Activated CD4-positive, alpha-beta T cell treated with anti-CD3 and anti-CD28 coated beads, Interleukin-2, amount 50 U/mL, for 24 hours (primary cell): ENCODE data around the gene SLC26A9.
A peak's percentile ranks its signal among the peaks of the same experiment; 100 is the strongest.

Experiments used
- DNase-seq, 2 donors: peaks; one replicate each; pipeline ENCODE4 v3.0.0-alpha.2; 2020; ENCODE audit warnings: low read depth in 1 of 2, low spot score in 1 of 2

The SLC26A9 gene, protein sequence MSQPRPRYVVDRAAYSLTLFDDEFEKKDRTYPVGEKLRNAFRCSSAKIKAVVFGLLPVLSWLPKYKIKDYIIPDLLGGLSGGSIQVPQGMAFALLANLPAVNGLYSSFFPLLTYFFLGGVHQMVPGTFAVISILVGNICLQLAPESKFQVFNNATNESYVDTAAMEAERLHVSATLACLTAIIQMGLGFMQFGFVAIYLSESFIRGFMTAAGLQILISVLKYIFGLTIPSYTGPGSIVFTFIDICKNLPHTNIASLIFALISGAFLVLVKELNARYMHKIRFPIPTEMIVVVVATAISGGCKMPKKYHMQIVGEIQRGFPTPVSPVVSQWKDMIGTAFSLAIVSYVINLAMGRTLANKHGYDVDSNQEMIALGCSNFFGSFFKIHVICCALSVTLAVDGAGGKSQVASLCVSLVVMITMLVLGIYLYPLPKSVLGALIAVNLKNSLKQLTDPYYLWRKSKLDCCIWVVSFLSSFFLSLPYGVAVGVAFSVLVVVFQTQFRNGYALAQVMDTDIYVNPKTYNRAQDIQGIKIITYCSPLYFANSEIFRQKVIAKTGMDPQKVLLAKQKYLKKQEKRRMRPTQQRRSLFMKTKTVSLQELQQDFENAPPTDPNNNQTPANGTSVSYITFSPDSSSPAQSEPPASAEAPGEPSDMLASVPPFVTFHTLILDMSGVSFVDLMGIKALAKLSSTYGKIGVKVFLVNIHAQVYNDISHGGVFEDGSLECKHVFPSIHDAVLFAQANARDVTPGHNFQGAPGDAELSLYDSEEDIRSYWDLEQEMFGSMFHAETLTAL

DNA sequence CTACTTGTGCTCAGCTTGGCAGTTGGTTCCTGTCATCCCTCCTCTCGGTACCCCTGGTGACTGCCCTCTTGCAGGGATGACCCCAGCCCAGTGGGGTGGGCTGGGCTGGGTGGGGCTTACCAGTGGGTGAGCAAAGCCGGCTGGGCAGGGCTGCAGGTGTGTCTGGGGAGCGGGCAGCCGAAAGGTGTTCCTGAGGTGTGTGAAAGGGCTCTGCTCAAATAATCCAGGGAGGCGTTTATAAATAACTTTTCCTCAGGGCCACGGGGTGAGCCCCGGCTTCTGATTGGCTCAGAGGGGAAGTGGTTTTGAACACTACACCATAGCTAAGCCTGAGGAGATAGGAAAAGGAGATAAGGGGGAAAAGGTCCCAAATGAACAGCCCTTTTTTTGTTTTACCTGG lies at the start of gene SLC26A9:
Gene SLC26A9, minus strand, starts transcription at position 212 of the 400 bp plus-strand sequence. CDS start 7,636 bp downstream, outside the sequence.
- DNase-seq: no peak

DNA sequence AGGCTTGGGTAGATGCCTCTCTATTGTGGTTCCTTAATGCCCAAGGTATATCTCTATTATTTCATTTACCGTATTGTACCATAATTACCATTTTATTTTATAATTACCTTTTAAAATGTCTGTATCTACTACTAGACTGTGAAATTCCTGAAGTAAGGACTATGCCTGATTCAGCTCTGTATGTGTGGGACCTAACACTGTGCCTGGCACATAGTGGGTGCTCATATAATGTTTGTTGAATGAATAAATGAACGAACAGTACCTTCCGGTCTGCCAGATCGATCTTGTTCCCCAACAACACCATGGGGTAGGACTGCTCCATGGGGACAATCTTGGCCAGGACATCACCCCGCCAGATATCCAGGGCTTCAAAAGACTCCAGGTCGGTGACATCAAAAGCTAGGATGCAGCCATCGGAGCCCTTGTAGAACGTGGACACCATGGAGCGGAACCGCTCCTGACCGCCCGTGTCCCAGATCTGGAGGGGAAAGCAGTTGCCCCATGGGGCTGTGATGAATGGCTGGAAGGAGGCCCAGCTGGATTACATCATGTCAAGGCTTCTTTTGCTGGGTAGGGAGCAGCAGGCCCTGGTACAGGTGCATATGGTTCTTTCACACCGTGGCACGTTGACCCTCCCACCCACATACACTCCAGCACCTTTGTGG lies 49.1 kb upstream of the SLC26A9 start:
- no peak for DNase-seq

DNA sequence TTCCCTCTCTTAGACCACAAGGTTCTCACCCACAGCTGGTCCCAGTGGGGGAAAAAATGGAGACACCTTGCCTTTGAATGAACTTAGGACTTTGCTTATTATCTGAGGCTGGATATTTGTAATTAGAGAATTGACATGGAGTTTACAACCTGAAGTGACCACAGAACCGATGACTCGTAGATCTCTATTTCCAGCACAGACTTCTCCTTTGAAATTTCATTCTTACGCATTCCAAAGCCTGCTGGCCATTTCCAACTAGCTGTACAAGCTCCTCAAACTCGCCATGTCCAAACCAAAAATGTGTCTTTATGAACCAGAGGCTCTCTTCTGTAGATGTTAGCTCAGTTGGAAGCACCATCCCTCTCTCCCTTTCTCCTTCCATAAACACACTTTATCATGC lies 48.0 kb upstream of the SLC26A9 start:
- no peak for DNase-seq

DNA sequence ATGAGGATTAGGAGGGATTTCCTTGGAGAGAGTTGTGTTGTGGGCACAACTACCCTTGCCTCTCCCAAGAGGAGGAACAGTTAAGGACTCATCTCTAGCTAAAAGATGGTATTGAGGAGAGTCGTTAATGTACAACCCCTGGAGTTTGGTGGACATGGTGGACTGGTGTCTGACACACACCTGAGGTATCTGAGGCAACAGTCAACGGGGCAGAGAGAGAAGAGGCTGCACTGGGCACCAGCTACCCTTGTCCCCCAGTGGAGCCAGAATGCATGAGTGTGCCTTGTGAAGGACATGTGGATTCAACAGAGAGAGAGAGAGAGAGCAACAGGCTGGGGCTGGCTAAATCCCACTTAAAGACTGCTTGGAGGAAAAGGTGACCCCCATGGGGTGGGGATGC lies 47.0 kb upstream of the SLC26A9 start:
- DNase-seq: no peak

DNA sequence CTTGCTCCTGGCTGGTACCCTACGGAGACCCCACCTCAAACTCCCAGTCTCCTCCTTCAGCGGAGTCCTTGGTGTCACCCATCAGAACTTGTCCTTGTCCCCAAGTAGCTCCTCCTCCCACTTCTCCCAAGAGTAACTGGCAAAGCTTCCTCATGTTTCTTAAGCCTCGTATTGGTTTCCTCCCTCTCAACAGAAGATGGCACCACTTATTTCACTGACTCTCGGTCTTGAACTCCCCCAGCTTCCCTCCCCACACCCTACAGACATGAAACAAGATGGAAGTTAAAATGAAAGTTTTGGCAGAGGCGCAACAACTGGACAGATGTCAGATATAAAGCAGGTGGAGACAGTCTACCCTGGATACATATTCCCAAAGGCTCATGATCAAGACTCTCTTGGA lies 46.5 kb upstream of the SLC26A9 start:
- DNase-seq: no peak

DNA sequence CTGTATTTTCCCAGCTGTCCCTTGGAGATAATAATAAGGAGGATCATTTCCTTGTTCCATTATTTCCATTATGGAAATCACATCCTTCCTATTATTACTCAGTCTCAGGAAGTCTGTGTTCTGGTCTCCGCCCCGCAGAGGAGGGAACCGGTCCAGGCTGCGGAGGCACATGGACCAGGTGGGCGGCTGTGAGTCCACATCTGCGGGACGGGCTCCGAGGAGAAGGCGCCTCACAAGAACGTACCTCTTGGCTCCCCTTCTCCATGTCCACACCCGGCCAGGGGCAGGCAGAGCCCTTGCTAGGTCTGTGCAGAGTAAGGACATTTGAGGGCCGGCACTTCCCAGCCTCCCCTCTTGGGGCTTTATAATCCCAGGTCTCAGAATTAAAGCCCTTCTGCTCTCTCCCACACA lies 45.3 kb upstream of the SLC26A9 start:
- no peak for DNase-seq

DNA sequence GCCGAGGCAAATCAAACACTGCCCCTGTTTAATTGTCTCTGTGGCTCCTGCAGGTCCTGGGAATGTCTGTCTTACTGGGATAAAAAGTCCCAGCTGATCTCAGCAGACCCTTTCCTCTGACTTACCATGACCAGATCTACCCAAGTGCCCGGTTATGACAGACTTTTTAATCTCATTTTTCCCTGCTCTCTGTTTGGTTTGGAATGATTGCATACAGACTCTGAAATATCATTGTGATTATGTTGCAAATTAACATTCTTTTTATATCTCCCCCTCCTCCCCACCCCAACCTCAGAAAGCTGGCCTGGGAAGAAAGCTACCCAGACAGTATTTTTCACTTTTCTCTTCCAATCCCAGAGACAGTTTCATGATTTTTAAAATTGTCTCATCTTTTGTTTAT lies 43.6 kb upstream of the SLC26A9 start:
- no peak for DNase-seq

DNA sequence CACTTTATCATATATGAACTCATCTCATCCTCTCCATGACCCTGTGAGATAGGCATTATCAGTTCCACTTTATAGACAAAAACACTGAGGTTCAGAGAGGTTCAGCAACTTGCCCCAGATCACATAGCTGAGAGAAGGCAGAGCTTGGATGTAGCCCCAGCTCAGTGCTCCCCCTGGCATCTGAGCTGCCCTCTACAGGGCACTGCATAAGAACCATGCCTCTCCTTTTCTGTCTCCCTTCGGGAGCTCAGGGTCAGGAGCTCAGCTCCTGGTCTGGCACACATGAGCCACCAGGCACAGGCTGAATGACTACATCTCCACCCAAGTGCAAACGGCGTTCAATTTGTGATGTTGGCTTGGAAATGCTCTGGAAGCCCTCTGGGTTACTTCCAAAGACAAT lies 43.0 kb upstream of the SLC26A9 start:
- no peak for DNase-seq

DNA sequence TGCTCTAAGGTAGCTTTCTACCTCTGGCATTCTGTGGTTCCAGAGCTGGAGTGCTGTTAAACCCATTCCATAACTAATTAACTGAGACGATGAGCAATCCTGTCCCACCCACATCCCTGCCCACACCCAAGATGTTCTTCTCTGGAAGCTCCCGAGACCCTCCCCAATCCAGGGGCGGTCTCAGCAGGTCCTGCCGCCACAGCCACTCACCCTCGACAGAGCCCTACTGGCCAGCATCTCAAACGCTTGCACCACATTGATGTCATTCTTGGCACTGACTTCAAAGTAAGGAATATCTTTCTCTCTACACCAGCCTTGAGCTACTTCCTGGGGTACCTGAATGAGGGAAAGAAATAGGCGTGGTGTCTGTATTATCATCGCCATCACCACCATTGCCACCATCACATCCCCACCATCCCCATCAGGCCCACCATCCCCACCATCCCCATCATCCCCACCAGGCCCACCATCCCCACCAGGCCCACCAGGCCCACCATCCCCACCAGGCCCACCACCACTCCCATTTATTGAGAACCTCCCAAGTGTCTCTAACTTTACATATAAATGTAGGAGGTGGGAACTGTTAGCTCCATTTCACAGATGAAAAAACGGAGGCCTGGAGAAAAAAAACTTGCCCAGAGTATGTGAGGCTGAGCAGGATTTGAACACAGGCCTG lies 42.2 kb upstream of the SLC26A9 start:
- no peak for DNase-seq

DNA sequence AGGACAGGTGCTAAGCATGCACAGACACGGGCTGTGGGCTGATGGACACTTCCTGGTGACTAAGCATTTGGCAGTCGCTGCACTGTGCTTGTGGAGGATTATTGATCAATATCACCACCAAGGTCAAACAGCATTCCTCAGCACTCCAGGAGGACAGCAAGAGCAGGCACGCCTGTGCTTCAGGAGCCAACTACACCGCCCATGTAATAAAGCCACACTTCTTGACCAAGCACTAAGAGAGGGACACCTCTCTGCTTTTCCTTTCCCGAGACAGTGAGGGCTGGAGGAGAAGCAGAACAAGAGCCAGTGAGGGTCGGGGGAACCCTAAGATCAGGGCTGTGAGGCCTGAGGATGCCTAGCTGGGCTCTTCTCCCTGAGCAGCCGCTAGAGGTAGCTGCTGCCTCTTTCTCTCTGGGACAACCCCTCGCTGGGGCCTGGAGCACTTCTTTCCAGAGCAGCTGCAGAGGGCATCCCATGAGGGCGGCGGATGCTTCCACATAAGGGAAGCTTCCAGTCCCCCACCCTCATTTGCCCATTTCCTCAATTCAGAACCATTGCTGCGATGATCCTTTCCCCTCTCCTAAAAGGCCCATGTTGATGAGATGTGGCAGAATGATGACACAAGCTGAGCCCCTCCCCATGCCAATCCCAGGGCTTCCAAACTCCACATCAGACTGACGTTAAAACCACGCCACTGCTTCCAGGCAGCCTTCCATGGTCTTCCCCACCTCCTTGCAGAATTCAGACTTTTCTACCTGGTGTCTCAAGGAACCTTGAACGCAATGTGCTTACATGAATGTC lies 40.9 kb upstream of the SLC26A9 start:
- DNase-seq: no peak

DNA sequence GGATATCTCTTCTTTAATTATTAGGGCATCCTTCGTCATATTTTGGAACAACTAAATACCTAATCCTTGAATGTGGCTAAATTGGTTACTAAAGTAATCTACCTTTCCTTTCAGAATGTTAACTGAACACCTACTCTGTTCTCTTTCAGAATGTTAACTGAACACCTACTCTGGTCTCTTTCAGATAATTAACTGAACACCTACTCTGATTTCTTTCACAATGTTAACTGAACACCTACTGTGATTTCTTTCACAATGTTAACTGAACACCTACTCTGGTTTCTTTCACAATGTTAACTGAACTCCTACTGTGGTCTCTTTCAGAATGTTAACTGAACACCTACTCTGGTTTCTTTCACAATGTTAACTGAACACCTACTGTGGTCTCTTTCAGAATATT lies 38.0 kb upstream of the SLC26A9 start:
- no peak for DNase-seq

DNA sequence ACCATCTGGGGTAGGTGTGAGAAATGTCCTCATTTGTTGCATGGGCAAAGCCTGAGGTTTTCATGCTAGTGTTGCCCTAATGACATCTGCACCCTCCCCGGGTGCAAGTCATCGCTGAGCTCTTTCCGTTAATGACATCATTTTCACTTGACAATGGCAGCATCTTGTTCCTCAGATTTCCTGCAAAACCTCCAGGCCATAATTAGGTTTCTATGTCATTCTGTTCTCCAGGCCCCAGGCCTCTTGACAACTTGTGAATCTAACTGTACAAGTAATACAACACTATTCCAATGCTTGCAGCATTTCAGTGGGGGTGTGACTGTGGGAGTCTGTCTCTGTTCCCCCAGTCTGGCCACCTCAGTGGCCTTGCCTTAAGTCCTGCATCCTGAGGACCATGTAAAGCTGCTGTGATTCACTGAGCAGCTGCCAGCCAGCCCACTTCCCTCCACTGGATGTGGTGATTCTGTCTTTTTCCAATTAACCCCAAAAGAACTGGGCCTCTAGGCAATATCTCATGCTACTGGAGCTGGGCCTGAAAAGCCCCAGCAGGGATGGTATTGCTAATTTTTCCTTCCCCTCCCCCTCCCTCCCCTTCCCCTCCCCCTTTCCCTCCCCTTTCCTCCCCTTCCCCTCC lies 37.1 kb upstream of the SLC26A9 start:
- no peak for DNase-seq

DNA sequence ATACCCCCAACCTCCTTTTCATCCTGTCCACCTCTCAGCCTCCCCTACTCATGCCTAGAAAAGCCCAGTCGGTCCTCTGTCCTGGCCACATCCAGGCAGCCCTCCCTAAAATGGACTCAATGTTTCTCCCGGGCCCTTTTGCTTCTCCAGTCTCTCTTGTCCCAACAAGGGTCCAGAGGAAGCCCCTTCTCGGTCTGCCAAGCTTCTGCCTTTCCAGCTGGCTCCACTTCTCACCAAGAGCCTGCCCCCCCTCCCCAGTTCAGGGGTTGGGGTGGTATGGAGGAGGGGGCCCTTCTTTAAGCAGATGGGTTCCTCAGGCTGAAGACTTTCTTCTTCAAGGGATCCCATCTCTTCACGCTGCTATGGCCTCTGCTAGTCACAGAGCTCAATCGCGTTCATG lies 36.0 kb upstream of the SLC26A9 start:
- no peak for DNase-seq

DNA sequence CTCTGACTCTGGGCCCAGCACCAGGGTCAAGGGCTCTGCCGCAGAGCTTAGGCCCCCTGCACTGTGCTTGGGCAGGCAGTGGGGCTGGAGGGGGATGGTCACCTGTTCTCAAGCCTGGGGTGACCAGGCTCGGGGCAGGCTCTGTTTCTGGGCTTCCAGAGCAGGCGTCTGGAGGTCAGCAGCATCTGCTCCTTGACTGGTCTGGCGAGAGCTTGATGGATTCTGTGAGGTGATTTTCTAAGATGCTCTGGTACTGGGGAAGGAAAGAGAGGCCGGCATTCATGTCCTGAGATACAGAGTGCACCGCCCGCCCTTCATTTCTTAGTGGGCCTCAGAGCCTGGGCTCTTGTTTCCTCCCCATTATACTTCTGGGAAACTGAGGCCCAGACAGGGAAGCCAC lies 35.4 kb upstream of the SLC26A9 start:
- DNase-seq: no peak

DNA sequence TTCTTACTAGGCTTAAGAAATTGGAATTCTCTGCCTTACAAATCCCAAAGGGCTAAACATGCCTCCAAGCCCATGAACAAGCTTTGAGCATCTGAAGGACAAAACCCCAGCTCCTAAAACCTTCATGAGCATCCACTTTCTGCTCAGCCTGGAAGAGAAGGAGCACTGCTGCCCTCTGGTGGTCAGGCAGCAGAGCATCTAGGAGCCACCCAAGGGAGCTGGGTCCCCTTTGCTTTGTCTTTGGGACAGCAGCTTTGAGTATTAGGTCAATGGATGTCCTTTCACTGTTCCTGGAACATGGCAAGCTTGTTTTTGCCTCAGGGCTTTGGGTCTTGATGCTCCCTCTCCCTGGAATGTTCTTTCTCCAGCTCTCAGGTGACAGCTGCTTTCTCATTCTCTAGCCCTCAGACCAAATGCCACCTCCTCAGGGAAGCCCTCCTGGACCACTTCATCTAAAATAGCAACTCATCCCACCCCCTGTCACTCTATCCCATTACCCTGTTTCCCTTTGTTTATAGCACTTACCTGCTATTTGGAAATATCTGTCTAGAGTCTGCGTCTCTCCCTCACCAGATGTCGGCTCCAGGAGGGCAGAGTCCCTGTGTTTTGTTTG lies 34.3 kb upstream of the SLC26A9 start:
- peak; percentile 54 to 70 for DNase-seq

DNA sequence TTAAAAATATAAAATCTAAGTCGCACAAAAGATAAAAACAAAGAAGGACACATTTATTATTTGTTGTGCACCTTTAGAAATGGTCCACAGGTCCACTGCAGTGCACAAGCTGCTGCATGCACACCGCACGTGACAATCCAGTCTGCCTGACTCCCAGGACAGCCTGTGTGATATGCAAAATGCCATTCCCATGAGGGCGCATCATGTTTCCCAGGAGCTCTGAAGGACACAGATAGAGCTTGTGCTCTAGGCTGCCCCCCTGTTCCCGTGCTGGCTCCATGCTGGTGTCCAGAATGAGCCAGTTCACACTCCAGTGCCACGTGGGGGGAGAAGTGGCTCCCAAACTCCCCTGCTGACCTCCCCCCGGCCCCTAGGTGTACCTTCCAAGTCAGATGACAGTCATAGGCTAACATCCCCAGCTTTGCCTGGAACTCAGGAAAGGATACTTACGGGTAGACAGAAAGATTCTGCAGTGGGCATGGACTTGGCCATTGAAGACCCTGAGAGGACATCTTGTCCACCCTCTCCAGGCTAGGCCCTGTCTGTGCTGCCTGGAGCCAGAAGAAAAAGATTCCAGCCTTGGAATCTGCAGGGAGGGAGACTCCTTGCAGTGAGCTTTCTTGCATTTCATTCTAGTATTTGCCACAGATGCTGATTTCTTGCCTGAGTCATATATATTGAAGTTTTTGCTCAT lies 33.6 kb upstream of the SLC26A9 start:
- DNase-seq: no peak

DNA sequence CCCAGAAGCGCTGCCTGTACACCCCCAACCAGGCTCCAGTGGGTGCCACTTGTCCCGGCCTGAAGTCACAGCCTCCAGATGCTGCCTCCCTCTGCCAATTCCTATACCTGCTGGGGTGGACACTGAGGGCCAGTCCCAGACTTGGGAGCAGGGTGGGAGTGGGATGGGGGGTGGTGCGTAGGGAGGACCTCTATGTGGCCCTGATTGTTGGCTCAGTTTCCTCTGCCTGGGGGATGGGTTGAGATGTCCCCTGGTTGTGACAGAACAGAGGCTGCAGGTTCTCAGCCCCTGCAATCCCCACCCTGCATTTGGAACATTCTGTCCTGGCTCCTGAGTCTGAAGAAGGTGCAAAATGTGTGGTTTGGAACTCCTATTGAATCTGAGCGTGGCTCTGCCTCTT lies 32.8 kb upstream of the SLC26A9 start:
- no peak for DNase-seq

DNA sequence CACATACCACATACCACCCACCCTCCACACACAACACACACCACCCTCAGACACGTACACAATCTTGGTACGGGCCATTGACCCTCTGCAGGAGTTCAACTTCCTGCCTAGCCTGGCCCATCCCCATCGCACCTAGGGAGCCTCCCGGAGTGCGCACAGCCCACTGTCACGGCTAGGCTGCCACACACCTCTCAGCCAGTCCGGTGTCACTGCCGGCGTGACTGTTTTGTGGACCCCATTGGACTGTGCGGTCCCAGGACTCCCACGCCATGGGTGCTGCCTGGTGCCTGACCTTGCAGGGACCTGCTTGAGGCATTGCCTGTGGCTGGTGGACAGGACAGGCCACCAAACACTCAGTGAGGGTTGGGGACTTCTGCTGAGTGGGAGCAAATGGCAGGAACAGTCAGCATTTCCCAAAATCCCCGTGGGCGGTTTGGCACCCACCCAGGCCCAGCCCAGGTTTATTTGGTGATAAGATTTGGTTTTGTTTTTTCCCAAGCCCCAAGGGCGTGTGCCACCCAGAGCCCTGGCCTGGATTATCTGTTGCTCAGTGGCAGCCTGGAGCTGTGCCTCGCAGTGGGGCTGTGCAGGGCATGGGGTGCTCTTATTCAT lies 32.2 kb upstream of the SLC26A9 start:
- DNase-seq: no peak

DNA sequence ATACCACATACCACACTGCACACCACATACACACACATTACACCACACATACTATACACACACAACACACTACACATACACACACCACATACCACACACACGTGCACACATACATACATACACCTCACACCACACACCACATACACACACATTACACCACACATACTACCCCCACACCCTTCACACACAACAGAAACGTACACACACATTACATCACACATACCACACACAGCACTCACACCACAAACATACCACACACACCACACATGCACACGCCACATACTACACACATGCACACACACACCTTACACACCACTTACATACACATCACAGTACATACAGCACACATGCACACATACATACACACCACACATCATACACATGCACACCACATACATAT lies 31.5 kb upstream of the SLC26A9 start:
- no peak for DNase-seq
